CD4-positive, alpha-beta T cell treated with Interferon alpha-2 for 1 hour (primary cell): Measurements from ENCODE around the gene TULP1.
"Not testable (repeated sequence)": the region's sequence is repeated elsewhere in the genome, so short reads cannot be mapped to it uniquely, and the experiment has no call there.

ENCODE experiments used
- DNase-seq, 2 donors: peaks; one replicate each; pipeline ENCODE4 v3.0.0-alpha.2; 2020 to 2022

Gene TULP1

GRCh38 chr6:35519313-35520015 lies 6.8 kb upstream of the TULP1 start:
- no peak for DNase-seq

- DNase-seq = no peak
These were observed 6.0 kb upstream of the TULP1 start for GRCh38 chr6:35518566-35519312.

- DNase-seq = not testable (repeated sequence)
These were observed 5.3 kb upstream of the TULP1 start for GRCh38 chr6:35517978-35518377.

GRCh38 chr6:35516712-35517111 lies 4.0 kb upstream of the TULP1 start:
- DNase-seq = no peak

DNA sequence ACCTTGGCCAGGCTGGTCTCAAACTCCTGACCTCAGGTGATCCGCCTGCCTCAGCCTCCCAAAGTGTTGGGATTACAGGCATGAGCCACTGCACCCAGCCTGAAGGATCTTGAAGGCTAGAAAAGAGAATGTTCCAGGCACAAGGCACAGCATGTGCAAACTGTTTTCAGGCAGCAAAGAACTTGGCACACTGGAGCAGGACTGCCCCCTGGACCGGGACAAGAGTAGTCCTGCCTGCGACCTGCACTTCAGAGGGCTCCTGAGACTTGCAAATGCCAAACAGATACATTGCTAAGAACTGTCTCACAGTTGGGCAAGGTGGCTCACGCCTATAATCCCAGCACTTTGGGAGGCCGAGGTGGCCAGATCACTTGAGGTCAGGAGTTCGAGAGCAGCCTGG lies 3.2 kb upstream of the TULP1 start:
- DNase-seq = not testable (repeated sequence)

- DNase-seq = no peak
These were observed 1.9 kb upstream of the TULP1 start for GRCh38 chr6:35514587-35514986.

- no peak for DNase-seq
These were observed 690 bp downstream of the TULP1 start for GRCh38 chr6:35512006-35512405.

GRCh38 chr6:35511562-35511941 lies 1.1 kb downstream of the TULP1 start:
- no peak for DNase-seq

DNA sequence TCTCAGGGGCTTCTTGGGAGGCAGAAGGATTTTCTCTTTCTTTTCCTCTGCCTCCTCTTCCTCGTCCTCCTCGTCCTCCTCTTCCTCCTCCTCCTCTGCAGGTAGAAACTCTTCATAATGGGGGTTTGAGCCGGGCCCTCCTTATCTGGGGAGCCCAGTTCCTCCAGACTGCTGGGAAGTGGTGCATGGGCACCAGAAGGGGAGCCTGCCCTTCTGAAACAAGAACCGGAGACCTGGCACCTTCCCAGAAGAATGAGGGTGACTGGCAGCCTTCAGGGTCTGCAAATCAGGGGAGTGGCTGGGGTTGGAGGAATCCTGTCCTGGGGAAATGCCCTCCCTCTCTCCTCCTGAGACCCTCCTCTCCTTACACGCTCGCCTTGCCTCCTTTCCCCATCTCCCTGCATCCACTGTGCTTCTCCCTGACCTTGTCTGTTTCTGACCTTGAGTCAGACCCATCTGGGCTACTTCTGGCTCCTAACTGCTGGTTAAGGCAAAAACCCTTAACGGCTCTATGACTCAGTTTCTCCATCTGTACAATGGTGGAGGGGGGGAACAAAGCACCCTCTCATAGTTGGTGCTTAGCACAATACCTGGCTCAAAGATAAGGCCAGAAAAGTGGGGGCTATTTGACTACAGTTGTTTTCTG lies 1.7 kb downstream of the TULP1 start:
- no peak for DNase-seq

- DNase-seq = no peak
These were observed 4.2 kb downstream of the TULP1 start for GRCh38 chr6:35508542-35508941.

GRCh38 chr6:35508027-35508426 lies 4.7 kb downstream of the TULP1 start:
- DNase-seq = no peak

DNA sequence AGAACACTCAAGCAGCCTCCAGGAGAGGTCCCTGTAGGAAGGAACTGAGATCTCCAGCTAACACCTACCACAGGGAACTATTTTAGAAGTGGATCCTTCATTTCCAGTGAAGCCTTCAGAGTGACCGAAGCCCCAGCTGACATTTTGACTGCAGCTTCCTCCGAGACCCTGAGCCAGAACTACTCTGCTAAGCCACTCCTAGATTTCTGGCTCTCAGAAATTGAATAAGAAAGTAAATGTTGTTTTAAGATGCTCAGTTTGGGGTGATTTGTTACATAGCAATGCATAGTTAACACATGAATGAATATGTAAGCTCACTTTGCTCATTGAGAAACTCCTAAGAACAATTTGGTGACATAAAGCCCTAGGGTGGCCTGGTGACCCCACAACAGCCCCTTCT lies 5.5 kb downstream of the TULP1 start:
- DNase-seq = no peak

GRCh38 chr6:35506536-35506935 lies 6.2 kb downstream of the TULP1 start:
- DNase-seq = no peak

GRCh38 chr6:35505999-35506412 lies 6.7 kb downstream of the TULP1 start:
- no peak for DNase-seq

- no peak for DNase-seq
These were observed 9.2 kb downstream of the TULP1 start for GRCh38 chr6:35503534-35503933.

GRCh38 chr6:35501784-35502183 lies 10.9 kb downstream of the TULP1 start:
- DNase-seq = no peak

DNA sequence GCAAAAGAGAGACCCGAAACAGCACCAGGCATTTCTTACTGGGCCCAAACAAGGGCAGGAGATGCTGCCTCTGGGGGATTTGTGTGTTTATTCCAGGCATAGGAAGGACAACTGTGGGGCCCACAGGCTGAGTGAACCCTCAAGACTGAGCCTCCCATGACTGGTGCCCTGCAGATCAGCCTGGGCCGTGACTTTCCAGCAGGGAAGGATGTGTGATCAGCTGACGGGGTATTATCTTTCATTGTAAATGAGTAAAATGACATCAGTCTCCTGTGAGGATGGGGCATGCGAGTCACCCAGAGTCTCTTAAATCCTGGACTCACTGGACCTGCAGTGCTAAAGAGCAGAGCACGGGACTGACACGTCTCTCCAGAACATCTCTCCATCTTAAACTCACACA lies 11.9 kb downstream of the TULP1 start:
- no peak for DNase-seq

GRCh38 chr6:35499372-35499771 lies 13.3 kb downstream of the TULP1 start:
- no peak for DNase-seq

DNA sequence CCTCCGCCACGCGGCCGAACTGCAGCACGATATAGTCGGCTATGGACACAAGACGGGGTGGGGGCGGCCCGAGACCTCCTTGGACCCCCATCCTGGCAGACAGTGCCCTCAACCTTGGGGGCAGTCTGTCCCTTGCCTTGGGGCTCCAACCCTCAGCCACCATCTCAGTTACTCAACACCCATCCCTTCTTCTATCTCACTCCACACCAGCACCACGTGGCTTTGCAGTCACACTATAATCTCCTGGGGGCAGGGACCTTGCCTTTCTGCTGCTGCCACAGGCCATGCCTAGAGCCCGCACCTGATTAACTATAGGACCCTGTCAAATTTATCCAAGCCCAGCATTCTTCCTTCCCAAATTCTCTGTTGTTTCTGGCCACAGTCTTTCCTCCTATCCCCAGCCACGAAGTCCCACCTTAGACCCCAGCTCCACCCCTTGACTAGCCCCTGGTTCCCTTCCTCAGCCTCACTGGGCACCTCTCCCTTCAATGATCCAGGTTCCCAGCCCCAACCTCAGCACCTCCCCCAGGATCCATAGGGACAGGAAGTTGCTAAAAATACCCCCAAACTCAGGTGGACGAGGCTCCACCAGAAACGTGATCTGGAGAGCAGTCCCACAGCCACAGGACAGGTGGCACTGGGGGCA lies 14.2 kb downstream of the TULP1 start:
- no peak for DNase-seq

DNA sequence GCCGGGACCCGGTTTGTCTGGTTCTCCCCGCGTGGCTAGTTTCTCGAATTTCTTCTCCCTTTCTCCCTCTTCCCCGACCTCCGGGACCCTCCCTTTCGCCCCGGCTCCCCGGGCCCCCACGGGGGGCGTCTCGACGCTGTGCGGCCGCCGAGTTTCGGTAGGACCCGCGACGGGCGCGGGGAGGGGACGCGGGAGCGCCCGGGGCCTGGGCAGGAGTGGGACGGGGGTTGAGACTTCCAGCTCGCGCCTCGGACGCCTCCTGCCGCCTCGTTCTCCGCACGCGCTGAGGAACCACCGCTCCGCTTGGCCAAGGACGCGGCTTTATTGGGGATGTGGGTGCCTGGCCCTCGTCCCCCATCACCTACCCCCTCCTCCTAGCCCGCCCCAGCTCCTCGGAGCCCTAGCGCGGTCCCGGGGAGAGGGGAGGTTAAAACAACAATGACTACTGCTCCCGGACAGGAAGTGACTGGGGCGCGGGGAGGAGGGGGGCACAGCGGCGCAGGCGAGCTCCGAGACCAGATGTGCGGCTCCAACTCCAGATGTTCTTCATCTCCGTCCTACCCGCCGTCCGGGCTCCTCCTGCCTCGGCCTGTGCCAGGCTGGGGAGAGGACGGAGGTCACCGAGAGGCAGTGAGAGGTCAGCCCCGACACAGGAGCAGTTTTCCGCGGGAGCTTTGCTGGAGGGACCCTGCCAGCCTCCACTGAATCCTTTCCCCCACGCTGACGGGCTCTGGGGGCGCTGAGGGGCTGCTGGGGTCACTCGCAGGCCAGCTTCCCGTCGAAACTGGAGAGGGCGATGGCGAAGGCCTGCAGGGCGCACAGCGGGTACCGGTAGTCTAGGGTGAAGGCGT lies 14.9 kb downstream of the TULP1 start:
- DNase-seq = peak; percentile 25 to 47

DNA sequence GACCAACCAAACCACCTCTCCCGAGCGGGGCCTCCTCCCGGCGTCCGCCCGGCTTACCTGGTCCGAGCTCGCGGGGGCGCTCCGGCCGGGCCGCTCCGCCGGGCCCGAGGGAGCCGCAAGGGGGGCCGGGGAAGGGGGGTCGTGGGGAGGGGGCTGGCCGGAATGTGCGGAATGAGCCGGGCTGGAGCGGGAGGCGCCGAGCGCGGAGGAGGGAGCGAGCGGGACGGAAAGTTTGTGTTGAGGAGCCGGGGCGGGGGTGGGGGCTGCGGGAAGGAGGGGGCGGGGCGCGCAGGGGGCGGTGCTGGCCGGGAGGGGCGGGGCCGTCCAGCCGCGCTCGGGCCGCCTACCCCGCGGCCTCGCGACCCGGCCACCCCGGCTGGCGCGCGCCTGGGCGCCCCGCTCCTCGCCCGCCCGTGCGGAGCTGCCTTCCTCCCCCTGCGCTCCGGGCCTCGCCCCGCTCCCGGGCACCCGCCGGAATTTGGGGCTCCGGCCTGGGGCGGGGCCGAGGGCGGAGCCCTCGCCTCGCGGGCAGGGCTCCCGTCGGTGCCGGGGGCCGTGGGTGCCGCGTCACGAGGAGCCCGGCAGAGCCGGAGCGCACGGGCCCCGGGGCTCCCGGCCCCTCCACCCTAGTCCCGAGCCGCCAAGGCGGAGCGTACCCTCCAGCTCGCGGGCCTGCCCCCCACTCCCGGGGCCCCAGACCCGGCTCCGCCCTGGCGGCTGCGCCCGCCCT lies 15.7 kb downstream of the TULP1 start, which contains the start of gene TEAD3:
TSS of gene TEAD3 (minus strand) at position 239 of the 730 bp plus-strand sequence.
- DNase-seq = peak; percentile 29 to 66
